SK-N-SH treated with all-trans-retinoic acid at 6 μM for 48 hours (cell line): ENCODE measurements around the gene C19orf44.
"Not testable (repeated sequence)": the region's sequence is repeated elsewhere in the genome, so short reads cannot be mapped to it uniquely, and the experiment has no call there.

ENCODE experiments used
- ATAC-seq: fragments of 200-7000 bp; cut with Tn5 transposase; 3 replicates; pipeline ENCODE4 v1.9.1; 2020; ENCODE audit warnings: mild to moderate bottlenecking, moderate library complexity
- ARNTL ChIP-seq: fragments of 450-650 bp; formaldehyde crosslinking; IDR thresholded peaks from 2 replicates; pipeline ENCODE4 v1.5.0; 2020; ENCODE audit warnings: low read depth, mild to moderate bottlenecking, moderate library complexity, borderline replicate concordance
- BACH2 ChIP-seq: fragments of 250-450 bp; sonication (Bioruptor Pico); IDR thresholded peaks from 2 replicates; pipeline ENCODE4 v1.9.0; 2021; ENCODE audit warnings: mild to moderate bottlenecking, borderline replicate concordance
- CSDC2 ChIP-seq: fragments of 250-450 bp; sonication (Bioruptor Pico); IDR thresholded peaks from 2 replicates; pipeline ENCODE4 v1.5.0; 2020; ENCODE audit warnings: mild to moderate bottlenecking, moderate library complexity
- CSRNP3 ChIP-seq: fragments of 250-450 bp; sonication (Bioruptor Pico); IDR thresholded peaks from 2 replicates; pipeline ENCODE4 v1.5.1; 2021; ENCODE audit warnings: mild to moderate bottlenecking, moderate library complexity
- GLIS3 ChIP-seq: fragments of 250-450 bp; sonication (Bioruptor Pico); IDR thresholded peaks from 2 replicates; pipeline ENCODE4 v1.5.0; 2020; ENCODE audit warnings: mild to moderate bottlenecking, moderate library complexity
- OSR1 ChIP-seq: fragments of 250-450 bp; sonication (Bioruptor Pico); IDR thresholded peaks from 2 replicates; pipeline ENCODE4 v1.8.0; 2022; ENCODE audit warnings: moderate library complexity, mild to moderate bottlenecking, inconsistent platforms
- PATZ1 ChIP-seq: fragments of 250-450 bp; sonication (Bioruptor Pico); IDR thresholded peaks from 2 replicates; pipeline ENCODE4 v1.8.0; 2020; ENCODE audit warnings: mild to moderate bottlenecking, moderate library complexity, borderline replicate concordance
- PPARA ChIP-seq: fragments of 250-450 bp; sonication (Bioruptor Pico); IDR thresholded peaks from 2 replicates; pipeline ENCODE4 v1.5.0; 2020; ENCODE audit warnings: mild to moderate bottlenecking, borderline replicate concordance
- RARB ChIP-seq: fragments of 250-450 bp; sonication (Bioruptor Pico); IDR thresholded peaks from 2 replicates; pipeline ENCODE4 v1.8.0; 2021; ENCODE audit warnings: mild to moderate bottlenecking, moderate library complexity
- SNAI2 ChIP-seq: fragments of 250-450 bp; sonication (Bioruptor Pico); IDR thresholded peaks from 2 replicates; pipeline ENCODE4 v1.5.0; 2020; ENCODE audit warnings: mild to moderate bottlenecking, moderate library complexity
- TCF4 ChIP-seq: fragments of 250-450 bp; sonication (Bioruptor Pico); IDR thresholded peaks from 2 replicates; pipeline ENCODE4 v1.8.0; 2021; ENCODE audit warnings: mild to moderate bottlenecking, moderate library complexity, borderline replicate concordance
- TOX ChIP-seq: fragments of 250-450 bp; sonication (Bioruptor Pico); IDR thresholded peaks from 2 replicates; pipeline ENCODE4 v1.8.0; 2021; ENCODE audit warnings: mild to moderate bottlenecking, moderate library complexity, borderline replicate concordance
- ZFP3 ChIP-seq: fragments of 250-450 bp; sonication (Bioruptor Pico); IDR thresholded peaks from 2 replicates; pipeline ENCODE4 v1.5.0; 2020; ENCODE audit warnings: mild to moderate bottlenecking, moderate library complexity
- ZFP30 ChIP-seq: fragments of 450-650 bp; formaldehyde crosslinking; IDR thresholded peaks from 2 replicates; pipeline ENCODE4 v1.5.0; 2022; ENCODE audit warnings: mild to moderate bottlenecking, moderate library complexity
- ZNF565 ChIP-seq: fragments of 450-650 bp; formaldehyde crosslinking; conservative IDR thresholded peaks from 2 replicates; pipeline ENCODE4 v1.5.0; 2020; ENCODE audit warnings: low read depth, mild to moderate bottlenecking, moderate library complexity
- ZNF70 ChIP-seq: fragments of 450-650 bp; formaldehyde crosslinking; IDR thresholded peaks from 2 replicates; pipeline ENCODE4 v1.5.0; 2020; ENCODE audit warnings: mild to moderate bottlenecking, moderate library complexity
- ZNF8 ChIP-seq: fragments of 450-650 bp; formaldehyde crosslinking; IDR thresholded peaks from 2 replicates; pipeline ENCODE4 v1.5.0; 2020; ENCODE audit warnings: mild to moderate bottlenecking, moderate library complexity
- TF ChIP-seq, protein P1 (sequence below): fragments of 250-450 bp; sonication (Bioruptor Pico); IDR thresholded peaks from 2 replicates; pipeline ENCODE4 v1.5.0; 2020; ENCODE audit warnings: mild to moderate bottlenecking, moderate library complexity
- TF ChIP-seq, protein P2 (sequence below): fragments of 250-450 bp; sonication (Bioruptor Pico); IDR thresholded peaks from 2 replicates; pipeline ENCODE4 v1.8.0; 2021; ENCODE audit warnings: low read depth, mild to moderate bottlenecking, moderate library complexity, borderline replicate concordance

The C19orf44 gene

DNA sequence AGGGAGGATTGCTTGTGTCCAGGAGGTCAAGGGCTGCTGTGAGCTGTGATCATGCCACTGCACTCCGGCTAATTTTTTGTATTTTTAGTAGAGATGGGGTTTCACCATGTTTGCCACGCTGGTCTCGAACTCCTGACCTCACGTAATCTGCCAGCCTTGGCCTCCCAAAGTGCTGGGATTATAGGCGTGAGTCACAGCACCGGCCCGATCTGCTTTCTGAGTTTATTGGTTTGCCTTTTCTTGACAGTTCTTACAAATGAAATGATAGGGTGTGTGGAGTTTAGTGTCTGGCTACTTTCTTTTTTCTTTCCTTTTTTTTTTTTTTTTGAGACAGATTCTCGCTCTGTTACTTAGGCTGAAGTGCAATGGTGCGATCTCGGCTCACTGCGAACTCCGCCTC, 848 bp downstream of the C19orf44 start:
- no peak for ATAC-seq
- TF ChIP-seq PATZ1 (CRISPR knock-in tag) (no peak), BACH2 (CRISPR knock-in tag) (no peak), ZFP30 (CRISPR knock-in tag) (no peak), CSDC2 (CRISPR knock-in tag) (no peak), OSR1 (CRISPR knock-in tag) (no peak), ZNF565 (CRISPR knock-in tag) (no peak), PPARA (CRISPR knock-in tag) (no peak), SNAI2 (CRISPR knock-in tag) (no peak), ARNTL (CRISPR knock-in tag) (no peak), TOX (CRISPR knock-in tag) (no peak), ZNF70 (CRISPR knock-in tag) (no peak)

DNA sequence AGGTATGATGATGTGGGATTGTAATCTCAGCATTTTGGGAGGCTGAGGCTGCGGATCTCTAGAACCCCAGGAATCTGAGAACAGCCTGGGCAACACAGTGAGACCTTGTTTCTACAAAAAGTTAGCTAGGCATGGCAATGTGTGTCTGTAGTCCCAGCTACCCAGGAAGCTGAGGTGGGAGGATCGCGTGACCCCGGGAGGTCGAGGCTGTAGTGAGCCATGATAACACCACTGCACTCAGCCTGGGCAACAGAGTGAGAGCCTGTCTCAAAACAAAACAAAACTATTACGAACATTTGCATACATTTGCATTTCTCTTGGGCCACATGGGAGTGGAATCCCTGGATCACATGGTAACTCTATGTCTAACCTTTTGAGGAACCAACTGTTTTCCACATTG, 1.6 kb downstream of the C19orf44 start:
- no peak for ATAC-seq
- TF ChIP-seq ZNF565 (CRISPR knock-in tag), result no peak
- TF ChIP-seq PATZ1 (CRISPR knock-in tag), result no peak
- no peak for TF ChIP-seq BACH2 (CRISPR knock-in tag)

- TF ChIP-seq BACH2 (CRISPR knock-in tag), result no peak
- no peak for TF ChIP-seq RARB
- TF ChIP-seq CSDC2 (CRISPR knock-in tag), result no peak
- TF ChIP-seq GLIS3, result no peak
- no peak for TF ChIP-seq TCF4 (CRISPR knock-in tag)
- no peak for TF ChIP-seq ZFP3
- TF ChIP-seq, protein P1, sequence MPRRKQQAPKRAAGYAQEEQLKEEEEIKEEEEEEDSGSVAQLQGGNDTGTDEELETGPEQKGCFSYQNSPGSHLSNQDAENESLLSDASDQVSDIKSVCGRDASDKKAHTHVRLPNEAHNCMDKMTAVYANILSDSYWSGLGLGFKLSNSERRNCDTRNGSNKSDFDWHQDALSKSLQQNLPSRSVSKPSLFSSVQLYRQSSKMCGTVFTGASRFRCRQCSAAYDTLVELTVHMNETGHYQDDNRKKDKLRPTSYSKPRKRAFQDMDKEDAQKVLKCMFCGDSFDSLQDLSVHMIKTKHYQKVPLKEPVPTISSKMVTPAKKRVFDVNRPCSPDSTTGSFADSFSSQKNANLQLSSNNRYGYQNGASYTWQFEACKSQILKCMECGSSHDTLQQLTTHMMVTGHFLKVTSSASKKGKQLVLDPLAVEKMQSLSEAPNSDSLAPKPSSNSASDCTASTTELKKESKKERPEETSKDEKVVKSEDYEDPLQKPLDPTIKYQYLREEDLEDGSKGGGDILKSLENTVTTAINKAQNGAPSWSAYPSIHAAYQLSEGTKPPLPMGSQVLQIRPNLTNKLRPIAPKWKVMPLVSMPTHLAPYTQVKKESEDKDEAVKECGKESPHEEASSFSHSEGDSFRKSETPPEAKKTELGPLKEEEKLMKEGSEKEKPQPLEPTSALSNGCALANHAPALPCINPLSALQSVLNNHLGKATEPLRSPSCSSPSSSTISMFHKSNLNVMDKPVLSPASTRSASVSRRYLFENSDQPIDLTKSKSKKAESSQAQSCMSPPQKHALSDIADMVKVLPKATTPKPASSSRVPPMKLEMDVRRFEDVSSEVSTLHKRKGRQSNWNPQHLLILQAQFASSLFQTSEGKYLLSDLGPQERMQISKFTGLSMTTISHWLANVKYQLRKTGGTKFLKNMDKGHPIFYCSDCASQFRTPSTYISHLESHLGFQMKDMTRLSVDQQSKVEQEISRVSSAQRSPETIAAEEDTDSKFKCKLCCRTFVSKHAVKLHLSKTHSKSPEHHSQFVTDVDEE, result no peak
- no peak for TF ChIP-seq SNAI2 (CRISPR knock-in tag)
- TF ChIP-seq OSR1 (CRISPR knock-in tag), result no peak
- TF ChIP-seq, protein P2, sequence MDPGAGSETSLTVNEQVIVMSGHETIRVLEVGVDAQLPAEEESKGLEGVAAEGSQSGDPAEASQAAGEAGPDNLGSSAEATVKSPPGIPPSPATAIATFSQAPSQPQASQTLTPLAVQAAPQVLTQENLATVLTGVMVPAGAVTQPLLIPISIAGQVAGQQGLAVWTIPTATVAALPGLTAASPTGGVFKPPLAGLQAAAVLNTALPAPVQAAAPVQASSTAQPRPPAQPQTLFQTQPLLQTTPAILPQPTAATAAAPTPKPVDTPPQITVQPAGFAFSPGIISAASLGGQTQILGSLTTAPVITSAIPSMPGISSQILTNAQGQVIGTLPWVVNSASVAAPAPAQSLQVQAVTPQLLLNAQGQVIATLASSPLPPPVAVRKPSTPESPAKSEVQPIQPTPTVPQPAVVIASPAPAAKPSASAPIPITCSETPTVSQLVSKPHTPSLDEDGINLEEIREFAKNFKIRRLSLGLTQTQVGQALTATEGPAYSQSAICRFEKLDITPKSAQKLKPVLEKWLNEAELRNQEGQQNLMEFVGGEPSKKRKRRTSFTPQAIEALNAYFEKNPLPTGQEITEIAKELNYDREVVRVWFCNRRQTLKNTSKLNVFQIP (CRISPR knock-in tag), result no peak
- no peak for TF ChIP-seq PATZ1 (CRISPR knock-in tag)
- no peak for TF ChIP-seq TOX (CRISPR knock-in tag)
- no peak for TF ChIP-seq ZFP30 (CRISPR knock-in tag)
- TF ChIP-seq CSRNP3 (CRISPR knock-in tag), result no peak
- TF ChIP-seq ZNF8, result no peak
- TF ChIP-seq, all 23 proteins: peak for 0
- ATAC-seq, result no peak
Observed at GRCh38 chr19:16504271-16504670, 8.1 kb downstream of the C19orf44 start.

GRCh38 chr19:16506161-16506560, 10.0 kb downstream of the C19orf44 start:
- ATAC-seq, result not testable (repeated sequence)
